ENCODE results near the gene SELENOO. TPM values are rescaled to one million over a fixed set of nuclear protein-coding genes. Genes with fewer than 3 reads are reported as not detected.

The SELENOO gene
- total and polyA plus RNA-seq, 2 experiments from 2014 or later, result 31.6 to 37.7 TPM

DNA sequence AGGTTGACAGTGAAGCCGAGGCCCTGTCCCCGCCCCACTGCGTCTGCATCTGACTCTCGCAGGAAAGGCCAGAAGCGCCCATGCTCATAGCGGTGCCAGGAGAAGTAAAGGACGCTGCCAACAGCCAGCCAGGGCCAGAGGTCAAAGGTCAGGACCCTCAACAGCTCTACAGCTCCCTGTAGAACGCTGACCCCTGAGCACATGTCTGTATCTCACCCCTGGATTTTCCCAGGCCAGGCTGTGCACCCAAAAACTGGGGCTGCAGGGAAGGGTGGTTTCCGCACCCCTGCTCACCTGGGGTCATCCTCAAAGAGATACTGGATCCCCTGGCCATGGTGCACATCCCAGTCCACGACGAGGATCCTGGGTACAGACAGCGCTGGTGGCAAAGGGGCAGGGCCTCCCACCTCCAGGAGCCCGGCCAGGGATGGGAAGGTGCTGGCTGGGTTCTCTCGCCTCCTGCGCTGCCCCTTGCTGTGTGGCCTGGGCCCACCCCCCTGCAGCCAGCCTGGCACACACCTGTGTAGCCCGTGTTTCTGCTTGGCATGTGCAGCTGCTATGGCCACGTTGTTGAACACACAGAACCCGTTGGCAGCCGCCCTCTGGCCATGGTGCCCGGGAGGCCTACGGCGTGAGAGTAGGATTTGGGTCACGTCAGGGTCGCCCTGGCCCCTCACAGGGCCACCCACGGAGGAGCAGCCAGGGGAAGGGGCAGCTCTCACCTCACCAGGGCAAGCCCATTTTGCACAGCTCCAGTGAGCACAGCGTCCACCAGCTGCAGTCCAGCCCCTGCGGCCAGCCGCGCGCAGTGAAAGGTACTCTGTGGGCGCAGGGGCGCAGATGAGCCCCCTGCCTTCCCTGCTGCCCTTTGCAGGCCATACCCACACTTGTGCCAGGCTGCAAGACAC lies 48.8 kb downstream of the SELENOO start:
- H3K27me3 ChIP-seq, result no peaks in the 10 kb centered on the region
- H3K4me3 ChIP-seq, result no peak overlapping the region
- H3K36me3 ChIP-seq (replicated peaks; ENCODE audit: insufficient read depth, low read depth), result no peaks in the 10 kb centered on the region
- H2AFZ ChIP-seq, result no peak overlapping the region
- no peaks in the 10 kb centered on the region for H4K20me1 ChIP-seq (ENCODE audit: insufficient read depth, poor library complexity, severe bottlenecking)
- H3K9me2 ChIP-seq (replicated peaks; ENCODE audit: insufficient read depth), result no peaks in the 10 kb centered on the region
- WGBS (ENCODE audit: low lambda C conversion rate, missing lambda C conversion rate), result 93% methylated on average over 30 of the region's 32 CpGs
- no peaks in the 10 kb centered on the region for H3K9me3 ChIP-seq (ENCODE audit: low read depth)
- no peak overlapping the region for H3K27ac ChIP-seq
- TF ChIP-seq, protein P1, sequence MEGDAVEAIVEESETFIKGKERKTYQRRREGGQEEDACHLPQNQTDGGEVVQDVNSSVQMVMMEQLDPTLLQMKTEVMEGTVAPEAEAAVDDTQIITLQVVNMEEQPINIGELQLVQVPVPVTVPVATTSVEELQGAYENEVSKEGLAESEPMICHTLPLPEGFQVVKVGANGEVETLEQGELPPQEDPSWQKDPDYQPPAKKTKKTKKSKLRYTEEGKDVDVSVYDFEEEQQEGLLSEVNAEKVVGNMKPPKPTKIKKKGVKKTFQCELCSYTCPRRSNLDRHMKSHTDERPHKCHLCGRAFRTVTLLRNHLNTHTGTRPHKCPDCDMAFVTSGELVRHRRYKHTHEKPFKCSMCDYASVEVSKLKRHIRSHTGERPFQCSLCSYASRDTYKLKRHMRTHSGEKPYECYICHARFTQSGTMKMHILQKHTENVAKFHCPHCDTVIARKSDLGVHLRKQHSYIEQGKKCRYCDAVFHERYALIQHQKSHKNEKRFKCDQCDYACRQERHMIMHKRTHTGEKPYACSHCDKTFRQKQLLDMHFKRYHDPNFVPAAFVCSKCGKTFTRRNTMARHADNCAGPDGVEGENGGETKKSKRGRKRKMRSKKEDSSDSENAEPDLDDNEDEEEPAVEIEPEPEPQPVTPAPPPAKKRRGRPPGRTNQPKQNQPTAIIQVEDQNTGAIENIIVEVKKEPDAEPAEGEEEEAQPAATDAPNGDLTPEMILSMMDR (IDR thresholded peaks at IDR 0.05; ENCODE audit: poor library complexity), result no peak
- TF ChIP-seq EZH2 (IDR thresholded peaks at IDR 0.05; ENCODE audit: borderline replicate concordance) (no peak), EZH2phosphoT487 (IDR thresholded peaks at IDR 0.05; ENCODE audit: low read depth, severe bottlenecking, unreplicated experiment) (no peak)
- H3K4me1 ChIP-seq (ENCODE audit: insufficient read depth), result peaks cover 20% of the 10 kb centered on the region
- peaks cover 34% of the 10 kb centered on the region for H3K79me2 ChIP-seq
- DNase-seq (ENCODE audit: low spot score), result no peak
- H3K4me2 ChIP-seq, result peak overlapping the region; percentile 99

DNA sequence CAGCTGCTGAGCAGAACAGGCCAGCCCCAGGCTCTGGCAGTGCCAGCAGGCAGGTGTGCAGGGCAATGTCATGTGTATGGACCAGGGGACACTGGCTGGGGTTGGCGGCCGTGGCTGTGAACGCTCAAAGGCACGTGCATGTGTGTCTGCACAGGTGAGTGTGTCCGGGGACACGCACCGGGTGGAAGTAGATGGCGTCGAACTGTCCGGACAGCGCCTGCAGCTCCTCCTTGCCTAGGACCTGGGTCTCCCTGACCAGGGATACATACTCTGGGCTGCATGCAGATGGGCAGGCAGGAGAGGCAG lies 49.4 kb downstream of the SELENOO start:
- no peaks in the 10 kb centered on the region for H3K27me3 ChIP-seq
- H4K20me1 ChIP-seq (ENCODE audit: insufficient read depth, poor library complexity, severe bottlenecking), result no peaks in the 10 kb centered on the region
- no peaks in the 10 kb centered on the region for H3K9me2 ChIP-seq (replicated peaks; ENCODE audit: insufficient read depth)
- peaks cover 33% of the 10 kb centered on the region for H3K79me2 ChIP-seq
- H3K4me1 ChIP-seq (ENCODE audit: insufficient read depth), result peaks cover 20% of the 10 kb centered on the region
- WGBS (ENCODE audit: low lambda C conversion rate, missing lambda C conversion rate), result 84% methylated on average over 11 of the region's 11 CpGs
- H3K9me3 ChIP-seq (ENCODE audit: low read depth), result no peaks in the 10 kb centered on the region
- DNase-seq (ENCODE audit: low spot score), result no peak
- peak overlapping the region; percentile 70 for H3K4me3 ChIP-seq
- peak overlapping the region; percentile 99 for H3K4me2 ChIP-seq
- no peak overlapping the region for H3K27ac ChIP-seq
- no peaks in the 10 kb centered on the region for H3K36me3 ChIP-seq (replicated peaks; ENCODE audit: insufficient read depth, low read depth)
- TF ChIP-seq EZH2phosphoT487 (IDR thresholded peaks at IDR 0.05; ENCODE audit: low read depth, severe bottlenecking, unreplicated experiment), result no peak
- TF ChIP-seq, protein P1 (IDR thresholded peaks at IDR 0.05; ENCODE audit: poor library complexity), result no peak
- TF ChIP-seq EZH2 (IDR thresholded peaks at IDR 0.05; ENCODE audit: borderline replicate concordance), result no peak
- no peak overlapping the region for H2AFZ ChIP-seq

DNA sequence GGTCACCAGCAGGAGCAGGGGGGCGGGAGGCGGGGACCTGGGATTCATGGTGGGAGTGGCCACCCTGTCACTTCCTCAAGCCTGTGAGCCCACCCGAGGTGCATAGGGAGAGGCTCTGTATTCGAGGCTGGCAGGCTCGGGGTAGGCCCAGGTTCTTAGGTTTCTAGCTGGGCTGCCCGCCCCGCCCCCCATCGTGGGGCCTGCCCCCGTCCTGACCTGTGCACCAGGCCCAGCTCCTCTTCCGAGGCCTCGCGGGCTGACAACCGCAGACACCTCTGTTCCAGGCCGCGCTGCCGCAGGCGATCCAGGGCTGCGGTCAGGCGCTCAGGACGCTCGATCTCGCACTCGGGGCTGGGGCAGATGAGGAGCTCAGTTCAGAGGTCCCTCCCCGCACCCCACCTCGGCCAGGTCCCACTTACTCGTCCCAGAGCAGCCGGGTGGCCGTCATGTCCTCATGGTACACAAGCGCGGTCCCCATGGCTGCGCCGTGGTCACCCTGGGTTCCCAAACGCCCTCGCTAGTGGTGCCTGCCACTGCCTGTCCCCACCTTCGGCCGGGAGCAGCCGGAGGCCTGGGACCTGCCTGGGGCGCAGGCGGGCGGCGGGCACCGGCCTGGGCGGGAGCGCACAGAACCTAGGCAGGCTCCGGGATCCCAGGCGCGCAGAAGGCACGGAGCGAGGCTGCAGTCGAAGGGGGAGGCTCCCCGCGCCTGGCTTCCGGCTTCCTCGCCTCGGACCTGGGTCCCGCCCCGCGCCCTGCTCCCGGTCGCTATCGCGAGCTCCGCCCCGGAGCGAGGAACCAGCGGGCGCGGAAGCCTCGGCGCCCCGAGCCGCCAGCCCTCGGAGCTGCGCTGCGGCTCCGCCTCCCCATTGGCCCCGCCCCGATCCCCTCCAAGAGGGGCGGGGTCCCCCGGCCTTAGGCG lies 50.0 kb downstream of the SELENOO start, which contains the start of gene HDAC10:
Gene HDAC10, minus strand, starts transcription at position 711 of the 922 bp plus-strand sequence. Its CDS starts 233 bp downstream, at position 478.
- H3K36me3 ChIP-seq (replicated peaks; ENCODE audit: insufficient read depth, low read depth), result no peaks in the 10 kb centered on the region
- WGBS (ENCODE audit: low lambda C conversion rate, missing lambda C conversion rate), result 1% methylated on average over 53 of the region's 81 CpGs
- H3K27me3 ChIP-seq, result no peaks in the 10 kb centered on the region
- peaks cover 29% of the 10 kb centered on the region for H3K79me2 ChIP-seq
- DNase-seq (ENCODE audit: low spot score), result peak; percentile 93
- peak within 1 kb of the TSS; percentile 53 for H2AFZ ChIP-seq
- no peaks in the 10 kb centered on the region for H3K9me2 ChIP-seq (replicated peaks; ENCODE audit: insufficient read depth)
- no peak for TF ChIP-seq EZH2 (IDR thresholded peaks at IDR 0.05; ENCODE audit: borderline replicate concordance)
- TF ChIP-seq, protein P1 (IDR thresholded peaks at IDR 0.05; ENCODE audit: poor library complexity), result no peak
- H3K9me3 ChIP-seq (ENCODE audit: low read depth), result no peaks in the 10 kb centered on the region
- peak within 1 kb of the TSS; percentile 99 for H3K4me2 ChIP-seq
- no peaks in the 10 kb centered on the region for H4K20me1 ChIP-seq (ENCODE audit: insufficient read depth, poor library complexity, severe bottlenecking)
- H3K27ac ChIP-seq, result peak within 1 kb of the TSS; percentile 80
- H3K4me1 ChIP-seq (ENCODE audit: insufficient read depth), result peaks cover 16% of the 10 kb centered on the region
- H3K4me3 ChIP-seq, result peak within 1 kb of the TSS; percentile 70

Data from hepatocyte (in vitro differentiated cells).